Measurements from ENCODE around the gene SERPINA7. TPM values are rescaled to one million over a fixed set of nuclear protein-coding genes. Genes with fewer than 3 reads are reported as not detected.

SERPINA7 gene, protein sequence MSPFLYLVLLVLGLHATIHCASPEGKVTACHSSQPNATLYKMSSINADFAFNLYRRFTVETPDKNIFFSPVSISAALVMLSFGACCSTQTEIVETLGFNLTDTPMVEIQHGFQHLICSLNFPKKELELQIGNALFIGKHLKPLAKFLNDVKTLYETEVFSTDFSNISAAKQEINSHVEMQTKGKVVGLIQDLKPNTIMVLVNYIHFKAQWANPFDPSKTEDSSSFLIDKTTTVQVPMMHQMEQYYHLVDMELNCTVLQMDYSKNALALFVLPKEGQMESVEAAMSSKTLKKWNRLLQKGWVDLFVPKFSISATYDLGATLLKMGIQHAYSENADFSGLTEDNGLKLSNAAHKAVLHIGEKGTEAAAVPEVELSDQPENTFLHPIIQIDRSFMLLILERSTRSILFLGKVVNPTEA
- not detected for total RNA-seq
- long read RNA-seq, donor 1, result 0 reads
- long read RNA-seq, donor 2, result 0 reads

GRCh38 chrX:106038625-106039024, at the start of gene SERPINA7:
Gene SERPINA7, minus strand, starts transcription at chrX:106038727. Its CDS starts 1,669 bp downstream, at chrX:106037058.
- DNase-seq (peak in 1 of 3 donors; percentile 1), ATAC-seq (peak; percentile 45)
- Histone ChIP-seq H3K4me3 (no peak within 1 kb of the TSS), H3K9me3 (no peaks in the 10 kb centered on the region), H3K36me3 (ENCODE audit: low read depth) (no peaks in the 10 kb centered on the region), H3K4me1 (ENCODE audit: low read depth) (no peaks in the 10 kb centered on the region)
- intact Hi-C loops (cut with DNase I, micrococcal nuclease), result no loop called here
- TF ChIP-seq, protein P1, sequence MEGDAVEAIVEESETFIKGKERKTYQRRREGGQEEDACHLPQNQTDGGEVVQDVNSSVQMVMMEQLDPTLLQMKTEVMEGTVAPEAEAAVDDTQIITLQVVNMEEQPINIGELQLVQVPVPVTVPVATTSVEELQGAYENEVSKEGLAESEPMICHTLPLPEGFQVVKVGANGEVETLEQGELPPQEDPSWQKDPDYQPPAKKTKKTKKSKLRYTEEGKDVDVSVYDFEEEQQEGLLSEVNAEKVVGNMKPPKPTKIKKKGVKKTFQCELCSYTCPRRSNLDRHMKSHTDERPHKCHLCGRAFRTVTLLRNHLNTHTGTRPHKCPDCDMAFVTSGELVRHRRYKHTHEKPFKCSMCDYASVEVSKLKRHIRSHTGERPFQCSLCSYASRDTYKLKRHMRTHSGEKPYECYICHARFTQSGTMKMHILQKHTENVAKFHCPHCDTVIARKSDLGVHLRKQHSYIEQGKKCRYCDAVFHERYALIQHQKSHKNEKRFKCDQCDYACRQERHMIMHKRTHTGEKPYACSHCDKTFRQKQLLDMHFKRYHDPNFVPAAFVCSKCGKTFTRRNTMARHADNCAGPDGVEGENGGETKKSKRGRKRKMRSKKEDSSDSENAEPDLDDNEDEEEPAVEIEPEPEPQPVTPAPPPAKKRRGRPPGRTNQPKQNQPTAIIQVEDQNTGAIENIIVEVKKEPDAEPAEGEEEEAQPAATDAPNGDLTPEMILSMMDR (IDR thresholded peaks at IDR 0.05), result no peak

- TF ChIP-seq, protein P1 (IDR thresholded peaks at IDR 0.05), result no peak
- no peaks in the 10 kb centered on the region for H3K36me3 ChIP-seq (ENCODE audit: low read depth)
- DNase-seq (no peak), ATAC-seq (no peak)
- no peaks in the 10 kb centered on the region for H3K4me1 ChIP-seq (ENCODE audit: low read depth)
- intact Hi-C loops (cut with DNase I, micrococcal nuclease), result no loop called here
- H3K4me3 ChIP-seq, result no peak overlapping the region
- H3K9me3 ChIP-seq, result no peaks in the 10 kb centered on the region
These were observed 30.5 kb upstream of the SERPINA7 start for GRCh38 chrX:106069048-106069447.

- intact Hi-C loops (cut with DNase I, micrococcal nuclease), result no loop called here
- DNase-seq, result no peak
- Histone ChIP-seq H3K36me3 (ENCODE audit: low read depth) (no peaks in the 10 kb centered on the region), H3K9me3 (no peaks in the 10 kb centered on the region), H3K4me1 (ENCODE audit: low read depth) (no peaks in the 10 kb centered on the region), H3K4me3 (no peak overlapping the region)
- TF ChIP-seq, protein P1 (IDR thresholded peaks at IDR 0.05), result no peak
- no peak for ATAC-seq
These were observed 11.5 kb upstream of the SERPINA7 start for GRCh38 chrX:106050054-106050453.

- TF ChIP-seq, protein P1 (IDR thresholded peaks at IDR 0.05), result no peak
- Histone ChIP-seq H3K36me3 (ENCODE audit: low read depth) (no peaks in the 10 kb centered on the region), H3K4me3 (no peak overlapping the region), H3K4me1 (ENCODE audit: low read depth) (no peaks in the 10 kb centered on the region), H3K9me3 (no peaks in the 10 kb centered on the region)
- DNase-seq, result peak in 1 of 3 donors; percentile 12
- intact Hi-C loops (cut with DNase I, micrococcal nuclease), result no loop called here
- ATAC-seq, result peak; percentile 67
These were observed 3.8 kb upstream of the SERPINA7 start for GRCh38 chrX:106042296-106042695.

- no peaks in the 10 kb centered on the region for H3K36me3 ChIP-seq (ENCODE audit: low read depth)
- TF ChIP-seq, protein P1 (IDR thresholded peaks at IDR 0.05), result no peak
- ATAC-seq (no peak), DNase-seq (no peak)
- H3K9me3 ChIP-seq, result no peaks in the 10 kb centered on the region
- intact Hi-C loops (cut with DNase I, micrococcal nuclease), result no loop called here
- H3K4me3 ChIP-seq, result no peak overlapping the region
- H3K4me1 ChIP-seq (ENCODE audit: low read depth), result no peaks in the 10 kb centered on the region
These were observed 2.3 kb upstream of the SERPINA7 start for GRCh38 chrX:106040861-106041260.
